Fibroblast of pulmonary artery (primary cell): ENCODE data around the gene GAPDHS.

Experiments
- DNase-seq: peaks from one replicate; pipeline ENCODE4 v3.0.0-alpha.2; 2010; ENCODE audit warnings: low read depth
- H3K4me3 ChIP-seq: replicated peaks from 2 replicates; pipeline ENCODE4 v1.5.1; 2011; ENCODE audit warnings: low read depth, mild to moderate bottlenecking, control low read depth, low read length, moderate library complexity
- CTCF ChIP-seq: IDR thresholded peaks from 2 replicates; pipeline ENCODE4 v1.5.1; 2011; ENCODE audit warnings: mild to moderate bottlenecking, control low read depth, low read length, inconsistent platforms; ENCODE audit errors: missing control alignments

GAPDHS gene

GRCh38 chr19:35566738-35567137, 33.5 kb downstream of the GAPDHS start:
- H3K4me3 ChIP-seq, result no peak overlapping the region
- TF ChIP-seq CTCF, result no peak
- DNase-seq, result no peak

GRCh38 chr19:35569281-35569781, 36.1 kb downstream of the GAPDHS start:
- no peak for DNase-seq
- no peak for TF ChIP-seq CTCF
- no peak overlapping the region for H3K4me3 ChIP-seq

- no peak overlapping the region for H3K4me3 ChIP-seq
- no peak for TF ChIP-seq CTCF
- DNase-seq, result no peak
Measured at GRCh38 chr19:35571406-35571965, 38.2 kb downstream of the GAPDHS start.

GRCh38 chr19:35577918-35578317, 44.7 kb downstream of the GAPDHS start:
- no peak for DNase-seq
- TF ChIP-seq CTCF, result no peak

GRCh38 chr19:35578707-35579106, 45.5 kb downstream of the GAPDHS start:
- TF ChIP-seq CTCF, result no peak
- H3K4me3 ChIP-seq, result no peak overlapping the region
- DNase-seq, result no peak

More at GRCh38 chr19:35577918-35578317, 44.7 kb downstream of the GAPDHS start:
- no peak overlapping the region for H3K4me3 ChIP-seq

- H3K4me3 ChIP-seq, result no peak overlapping the region
- DNase-seq, result no peak
- TF ChIP-seq CTCF, result no peak
Measured at GRCh38 chr19:35582760-35583159, 49.5 kb downstream of the GAPDHS start.

- no peak within 1 kb of the TSS for H3K4me3 ChIP-seq
- no peak for TF ChIP-seq CTCF
- DNase-seq, result no peak
Measured at GRCh38 chr19:35585848-35586247, 52.6 kb downstream of the GAPDHS start, which contains the start of gene PMIS2. PMIS2 (plus strand) TSS chr19:35586173; CDS start chr19:35586260, 87 bp downstream.
